Measurements from ENCODE around the gene STING1. TPM values are rescaled to one million over a fixed set of nuclear protein-coding genes. Genes with fewer than 3 reads are reported as not detected.
"Not testable (repeated sequence)": the region's sequence is repeated elsewhere in the genome, so short reads cannot be mapped to it uniquely, and the experiment has no call there.

The STING1 gene
- total and polyA plus RNA-seq, 2 donors from 2014 or later: 29.8 to 109 TPM

- H3K27me3 ChIP-seq (ENCODE audit: control insufficient read depth, insufficient read depth, low read length): no peaks in the 10 kb centered on the region
- H3K4me3 ChIP-seq (ENCODE audit: low read length in 3 of 3): peak overlapping the region; percentile 64 to 76 (median 73)
- DNase-seq (peak in 1 of 5 donors; percentile 7), FAIRE-seq (no peak)
- H3K27ac ChIP-seq (ENCODE audit: low read depth in 2 of 2, low read length in 2 of 2): peak overlapping the region; percentile 94 to 95
- intact Hi-C loops (cut with DNase I): no loop called here
- peak overlapping the region; percentile 71 to 90 (median 79) for H3K9ac ChIP-seq (ENCODE audit: low read length in 3 of 3)
- no peak for TF ChIP-seq CTCF (IDR thresholded peaks at IDR 0.05; ENCODE audit: borderline replicate concordance, extremely low read depth, insufficient read depth)
- no peaks in the 10 kb centered on the region for H3K9me3 ChIP-seq (ENCODE audit: control insufficient read depth in 2 of 3, insufficient read depth in 1 of 3, low read length in 3 of 3)
- peaks cover 0 to 9% (median 0%) of the 10 kb centered on the region in 3 donors for H3K36me3 ChIP-seq (ENCODE audit: control insufficient read depth in 2 of 3, insufficient read depth in 3 of 3, low read length in 3 of 3)
- H3K4me1 ChIP-seq (ENCODE audit: control insufficient read depth in 2 of 3, insufficient read depth in 2 of 3, low read depth in 1 of 3, low read length in 3 of 3): peaks cover 0 to 6% (median 0%) of the 10 kb centered on the region in 3 donors
Measured at GRCh38 chr5:139481580-139482049, 943 bp downstream of the STING1 start.

- DNase-seq: peak in 1 of 5 donors; percentile 84
- FAIRE-seq: no peak
- Histone ChIP-seq H3K4me3 (ENCODE audit: low read length in 3 of 3) (peak overlapping the region in 2 of 3 donors; percentile 64 to 76), H3K27me3 (ENCODE audit: control insufficient read depth, insufficient read depth, low read length) (no peaks in the 10 kb centered on the region), H3K36me3 (ENCODE audit: control insufficient read depth in 2 of 3, insufficient read depth in 3 of 3, low read length in 3 of 3) (peaks cover 0 to 9% (median 0%) of the 10 kb centered on the region in 3 donors), H3K9me3 (ENCODE audit: control insufficient read depth in 2 of 3, insufficient read depth in 1 of 3, low read length in 3 of 3) (no peaks in the 10 kb centered on the region), H3K27ac (ENCODE audit: low read depth in 2 of 2, low read length in 2 of 2) (peak overlapping the region; percentile 94 to 95), H3K4me1 (ENCODE audit: control insufficient read depth in 2 of 3, insufficient read depth in 2 of 3, low read depth in 1 of 3, low read length in 3 of 3) (peaks cover 0 to 6% (median 0%) of the 10 kb centered on the region in 3 donors), H3K9ac (ENCODE audit: low read length in 3 of 3) (peak overlapping the region in 2 of 3 donors; percentile 79 to 90)
- TF ChIP-seq CTCF (IDR thresholded peaks at IDR 0.05; ENCODE audit: borderline replicate concordance, extremely low read depth, insufficient read depth): no peak
- intact Hi-C loops (cut with DNase I): no loop called here
Measured at GRCh38 chr5:139481122-139481533, 1.4 kb downstream of the STING1 start.

- intact Hi-C loops (cut with DNase I); FAIRE-seq; H3K27me3 ChIP-seq (ENCODE audit: control insufficient read depth, insufficient read depth, low read length); H3K9ac ChIP-seq (ENCODE audit: low read length in 3 of 3); H3K9me3 ChIP-seq (ENCODE audit: control insufficient read depth in 2 of 3, insufficient read depth in 1 of 3, low read length in 3 of 3); H3K36me3 ChIP-seq (ENCODE audit: control insufficient read depth in 2 of 3, insufficient read depth in 3 of 3, low read length in 3 of 3); DNase-seq; H3K4me1 ChIP-seq (ENCODE audit: control insufficient read depth in 2 of 3, insufficient read depth in 2 of 3, low read depth in 1 of 3, low read length in 3 of 3); H3K27ac ChIP-seq (ENCODE audit: low read depth in 2 of 2, low read length in 2 of 2); H3K4me3 ChIP-seq (ENCODE audit: low read length in 3 of 3): not testable (repeated sequence)
Measured at GRCh38 chr5:139479729-139480128, 2.8 kb downstream of the STING1 start.

- peak overlapping the region in 1 of 3 donors; percentile 34 for H3K9ac ChIP-seq (ENCODE audit: low read length in 3 of 3)
- H3K36me3 ChIP-seq (ENCODE audit: control insufficient read depth in 2 of 3, insufficient read depth in 3 of 3, low read length in 3 of 3); FAIRE-seq; H3K27me3 ChIP-seq (ENCODE audit: control insufficient read depth, insufficient read depth, low read length); intact Hi-C loops (cut with DNase I); H3K27ac ChIP-seq (ENCODE audit: low read depth in 2 of 2, low read length in 2 of 2); H3K9me3 ChIP-seq (ENCODE audit: control insufficient read depth in 2 of 3, insufficient read depth in 1 of 3, low read length in 3 of 3); H3K4me3 ChIP-seq (ENCODE audit: low read length in 3 of 3): not testable (repeated sequence)
- peak in 1 of 5 donors; percentile 30 for DNase-seq
- H3K4me1 ChIP-seq (ENCODE audit: control insufficient read depth in 2 of 3, insufficient read depth in 2 of 3, low read depth in 1 of 3, low read length in 3 of 3): peaks cover 0 to 13% (median 0%) of the 10 kb centered on the region in 3 donors
Measured at GRCh38 chr5:139478657-139479423, 3.7 kb downstream of the STING1 start.
